Small intestine (tissue), 16 donors: ENCODE data around the gene RPL41. TPM values are rescaled to one million over a fixed set of nuclear protein-coding genes. Genes with fewer than 3 reads are reported as not detected.
"Not testable (repeated sequence)": the region's sequence is repeated elsewhere in the genome, so short reads cannot be mapped to it uniquely, and the experiment has no call there.

ENCODE experiments used
- DNase-seq, 2 donors: peaks; one replicate each; pipeline versions ENCODE4 v3.0.0 to v3.0.0-alpha.2; 2013
- FAIRE-seq: peaks from 2 replicates; lab custom pipeline; 2012; peaks lifted over from hg19 to GRCh38; lab: Jason Lieb, UNC
- H3K27ac ChIP-seq, 3 donors: one replicate each; pipeline ENCODE4 v1.5.1; 2013; ENCODE audit warnings: low read length in 2 of 3, mild to moderate bottlenecking in 2 of 3, control low read depth in 1 of 3, inconsistent platforms in 1 of 3, low read depth in 1 of 3, moderate library complexity in 1 of 3
- H3K27me3 ChIP-seq, 3 donors: one replicate each; pipeline ENCODE4 v1.6.1; 2013; ENCODE audit warnings: low read length in 3 of 3, inconsistent platforms in 1 of 3; ENCODE audit not compliant: control insufficient read depth in 3 of 3, insufficient read depth in 3 of 3
- H3K36me3 ChIP-seq, 3 donors: one replicate each; pipeline ENCODE4 v1.6.1; 2013; ENCODE audit warnings: low read length in 3 of 3, inconsistent platforms in 1 of 3, low read depth in 1 of 3, mild to moderate bottlenecking in 1 of 3, moderate library complexity in 1 of 3; ENCODE audit not compliant: control insufficient read depth in 3 of 3, insufficient read depth in 2 of 3
- H3K4me1 ChIP-seq, 3 donors: one replicate each; pipeline ENCODE4 v1.6.1; 2013; ENCODE audit warnings: low read length in 2 of 3, inconsistent platforms in 1 of 3, low read depth in 1 of 3, mild to moderate bottlenecking in 1 of 3, moderate library complexity in 1 of 3; ENCODE audit not compliant: control insufficient read depth in 3 of 3, insufficient read depth in 2 of 3
- H3K4me3 ChIP-seq, 3 donors: one replicate each; pipeline ENCODE4 v1.5.1; 2013; ENCODE audit warnings: low read length in 3 of 3, control low read depth in 1 of 3, inconsistent platforms in 1 of 3, low read depth in 1 of 3, mild to moderate bottlenecking in 1 of 3, moderate library complexity in 1 of 3
- H3K9me3 ChIP-seq, 2 donors: one replicate each; pipeline ENCODE4 v1.6.1; 2013; ENCODE audit warnings: low read depth in 1 of 2, low read length in 1 of 2; ENCODE audit not compliant: control insufficient read depth in 2 of 2, insufficient read depth in 1 of 2
- WGBS, 3 donors: extraction: QIAGEN DNeasy Blood & Tissue Kit; methylation state at CpG; one replicate each; pipeline ENCODE4 v1.1.7; 2013; 5-methylcytosine and 5-hydroxymethylcytosine counted together
- long read RNA-seq, 10 donors: transcript quantifications; one replicate each; lab custom pipeline, GENCODE V29; 2026
- polyA plus RNA-seq, 4 donors: library from polyadenylated mRNA; stranded (reverse) in 3 of 4; unstranded in 1 of 4; fragments of 200-250 nt in 3 of 4; fragments of 120-200 nt in 1 of 4; gene quantifications; one replicate each; pipeline versions ENCODE4 v1.2.1 to v1.2.3, GENCODE V29; 2013
- donor health status: healthy with polysubstance abuse.
- donor health status: control.
- donor health status: control.
- donor health status: Bipolar disorder and iron deficiency.
- donor health status: healthy.

Gene RPL41
- polyA plus RNA-seq: 1,000 to 10,000 TPM; 3,267 to 7,277 (median 5,942) TPM
- long read RNA-seq, donor 1, transcript RPL41-202 (4 exons, 469 nt): major isoform, 1,336 of 2,074 reads
- long read RNA-seq, donor 1, transcript RPL41-204 (3 exons, 699 nt): minor isoform, 399 of 2,074 reads
- long read RNA-seq, donor 1, transcript RPL41-206 (2 exons, 595 nt): minor isoform, 112 of 2,074 reads
- long read RNA-seq, donor 1, transcript RPL41-201 (4 exons, 551 nt): minor isoform, 9 of 2,074 reads
- long read RNA-seq, donor 1, partial matches to known transcripts: 63 of 2,074 reads
- long read RNA-seq, donor 1, other reads (novel, unspliced or antisense): 145 of 2,074 reads
- long read RNA-seq, donor 2, transcript RPL41-206 (2 exons, 595 nt): minor isoform, 31 of 446 reads
- long read RNA-seq, donor 2, transcript RPL41-202 (4 exons, 469 nt): major isoform, 291 of 446 reads
- long read RNA-seq, donor 2, transcript RPL41-204 (3 exons, 699 nt): minor isoform, 79 of 446 reads
- long read RNA-seq, donor 2, partial matches to known transcripts: 20 of 446 reads
- long read RNA-seq, donor 2, other reads (novel, unspliced or antisense): 21 of 446 reads
- long read RNA-seq, donor 3, transcript RPL41-206 (2 exons, 595 nt): minor isoform, 45 of 583 reads
- long read RNA-seq, donor 3, transcript RPL41-204 (3 exons, 699 nt): minor isoform, 140 of 583 reads
- long read RNA-seq, donor 3, transcript RPL41-203 (4 exons, 335 nt): minor isoform, 5 of 583 reads
- long read RNA-seq, donor 3, transcript RPL41-202 (4 exons, 469 nt): major isoform, 330 of 583 reads
- long read RNA-seq, donor 3, partial matches to known transcripts: 22 of 583 reads
- long read RNA-seq, donor 3, other reads (novel, unspliced or antisense): 39 of 583 reads
- long read RNA-seq, donor 4, transcript RPL41-202 (4 exons, 469 nt): major isoform, 20 of 30 reads
- long read RNA-seq, donor 4, transcript RPL41-204 (3 exons, 699 nt): minor isoform, 7 of 30 reads
- long read RNA-seq, donor 4, partial matches to known transcripts: 0 of 30 reads
- long read RNA-seq, donor 4, other reads (novel, unspliced or antisense): 0 of 30 reads
- long read RNA-seq, donor 5, transcript RPL41-204 (3 exons, 699 nt): minor isoform, 30 of 273 reads
- long read RNA-seq, donor 5, transcript RPL41-202 (4 exons, 469 nt): major isoform, 201 of 273 reads
- long read RNA-seq, donor 5, transcript RPL41-206 (2 exons, 595 nt): minor isoform, 20 of 273 reads
- long read RNA-seq, donor 5, partial matches to known transcripts: 10 of 273 reads
- long read RNA-seq, donor 5, other reads (novel, unspliced or antisense): 8 of 273 reads
- long read RNA-seq, donor 6, transcript RPL41-201 (4 exons, 551 nt): minor isoform, 5 of 576 reads
- long read RNA-seq, donor 6, transcript RPL41-204 (3 exons, 699 nt): minor isoform, 134 of 576 reads
- long read RNA-seq, donor 6, transcript RPL41-202 (4 exons, 469 nt): major isoform, 340 of 576 reads
- long read RNA-seq, donor 6, transcript RPL41-206 (2 exons, 595 nt): minor isoform, 32 of 576 reads
- long read RNA-seq, donor 6, partial matches to known transcripts: 11 of 576 reads
- long read RNA-seq, donor 6, other reads (novel, unspliced or antisense): 46 of 576 reads
- long read RNA-seq, donor 7: 0 reads
- long read RNA-seq, donor 8, transcript RPL41-206 (2 exons, 595 nt): minor isoform, 10 of 94 reads
- long read RNA-seq, donor 8, transcript RPL41-204 (3 exons, 699 nt): minor isoform, 19 of 94 reads
- long read RNA-seq, donor 8, transcript RPL41-202 (4 exons, 469 nt): major isoform, 64 of 94 reads
- long read RNA-seq, donor 8, partial matches to known transcripts: 0 of 94 reads
- long read RNA-seq, donor 8, other reads (novel, unspliced or antisense): 0 of 94 reads
- long read RNA-seq, donor 9, transcript RPL41-206 (2 exons, 595 nt): minor isoform, 14 of 182 reads
- long read RNA-seq, donor 9, transcript RPL41-202 (4 exons, 469 nt): major isoform, 122 of 182 reads
- long read RNA-seq, donor 9, transcript RPL41-204 (3 exons, 699 nt): minor isoform, 38 of 182 reads
- long read RNA-seq, donor 9, partial matches to known transcripts: 7 of 182 reads
- long read RNA-seq, donor 9, other reads (novel, unspliced or antisense): 0 of 182 reads
- long read RNA-seq, donor 10, transcript RPL41-206 (2 exons, 595 nt): minor isoform, 47 of 913 reads
- long read RNA-seq, donor 10, transcript RPL41-204 (3 exons, 699 nt): minor isoform, 206 of 913 reads
- long read RNA-seq, donor 10, transcript RPL41-202 (4 exons, 469 nt): major isoform, 581 of 913 reads
- long read RNA-seq, donor 10, partial matches to known transcripts: 42 of 913 reads
- long read RNA-seq, donor 10, other reads (novel, unspliced or antisense): 31 of 913 reads

- no peak for FAIRE-seq
Measured at GRCh38 chr12:56116267-56117081, at the start of gene RPL41. RPL41 (plus strand) TSS chr12:56116633.

GRCh38 chr12:56071648-56072047, 44.8 kb upstream of the RPL41 start:
- H3K27ac ChIP-seq: no peak overlapping the region
- no peaks in the 10 kb centered on the region for H3K27me3 ChIP-seq
- no peaks in the 10 kb centered on the region for H3K36me3 ChIP-seq
- no peaks in the 10 kb centered on the region for H3K4me1 ChIP-seq
- 80 to 86% (median 81%) methylated on average over 4 of the region's 4 CpGs for WGBS, 3 donors
- no peak overlapping the region for H3K4me3 ChIP-seq
- H3K9me3 ChIP-seq: no peaks in the 10 kb centered on the region
- DNase-seq (no peak), FAIRE-seq (no peak)

More at GRCh38 chr12:56116267-56117081, at the start of gene RPL41:
- Histone ChIP-seq H3K4me3 (peak within 1 kb of the TSS; percentile 74 to 83 (median 76)), H3K36me3 (peaks cover 7 to 36% (median 11%) of the 10 kb centered on the region in 3 donors), H3K9me3 (no peaks in the 10 kb centered on the region), H3K4me1 (peaks cover 0 to 20% (median 5%) of the 10 kb centered on the region in 3 donors), H3K27ac (peak within 1 kb of the TSS; percentile 96 to 99 (median 96)), H3K27me3 (no peaks in the 10 kb centered on the region)
- WGBS, 3 donors: 0 to 1% (median 0%) methylated on average over 34 of the region's 34 CpGs
- peak; percentile 96 to 99 for DNase-seq

- H3K4me3 ChIP-seq: no peak overlapping the region
- H3K4me1 ChIP-seq: peaks cover 0 to 4% (median 0%) of the 10 kb centered on the region in 3 donors
- H3K27ac ChIP-seq: no peak overlapping the region
- 85 to 91% (median 86%) methylated on average over 5 of the region's 5 CpGs for WGBS, 3 donors
- no peaks in the 10 kb centered on the region for H3K9me3 ChIP-seq
- H3K27me3 ChIP-seq: no peaks in the 10 kb centered on the region
- no peaks in the 10 kb centered on the region for H3K36me3 ChIP-seq
- no peak for DNase-seq
- no peak for FAIRE-seq
Measured at GRCh38 chr12:56074396-56074795, 42.0 kb upstream of the RPL41 start.

DNA sequence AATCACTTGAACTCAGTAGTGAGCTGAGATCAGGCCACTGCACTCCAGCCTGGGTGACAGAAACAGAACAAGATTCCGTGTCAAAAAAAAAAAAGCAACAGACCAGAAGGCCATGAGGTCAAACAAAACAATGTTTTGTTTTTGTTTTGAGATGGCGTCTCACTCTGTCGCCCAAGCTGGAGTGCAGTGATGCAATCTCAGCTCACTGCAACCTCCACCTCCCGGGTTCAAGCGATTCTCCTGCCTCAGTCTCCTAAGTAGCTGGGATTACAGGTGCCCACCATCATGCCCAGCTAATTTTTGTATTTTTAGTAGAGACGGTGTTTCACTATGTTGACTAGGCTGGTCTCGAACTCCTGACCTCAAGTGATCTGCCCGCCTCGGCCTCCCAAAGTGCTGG, 38.5 kb upstream of the RPL41 start:
- 86 to 95% (median 88%) methylated on average over 9 of the region's 9 CpGs for WGBS, 3 donors
- H3K9me3 ChIP-seq, H3K4me3 ChIP-seq, H3K27me3 ChIP-seq, DNase-seq, H3K27ac ChIP-seq, FAIRE-seq: not testable (repeated sequence)
- H3K4me1 ChIP-seq: peaks cover 0 to 18% (median 2%) of the 10 kb centered on the region in 3 donors
- peaks cover 0 to 14% (median 0%) of the 10 kb centered on the region in 3 donors for H3K36me3 ChIP-seq

DNA sequence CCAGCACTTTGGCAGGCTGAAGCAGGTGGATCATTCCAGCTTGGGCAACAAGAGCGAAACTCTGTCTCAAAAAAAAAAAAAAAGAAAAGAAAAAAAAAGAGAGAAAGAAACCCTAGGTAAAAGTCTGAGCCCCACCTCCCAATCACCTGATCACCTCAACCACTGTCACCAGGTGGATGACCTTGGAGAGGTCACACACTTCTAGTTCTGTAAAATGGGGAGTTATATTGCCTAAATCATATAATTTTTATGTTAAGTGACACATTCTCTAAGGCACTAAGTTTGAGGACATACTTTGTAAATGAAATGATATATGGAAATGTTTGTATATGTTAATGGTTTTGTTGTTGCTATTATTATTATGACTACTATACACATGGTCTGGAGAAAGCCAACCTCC, 38.0 kb upstream of the RPL41 start:
- peak overlapping the region in 1 of 3 donors; percentile 100 for H3K27ac ChIP-seq
- no peak for FAIRE-seq
- WGBS, 3 donors: 100% methylated on average over 1 of the region's 1 CpG

GRCh38 chr12:56078931-56079722, 37.3 kb upstream of the RPL41 start:
- WGBS, 3 donors: 2 to 6% (median 3%) methylated on average over 45 to 50 of the region's 50 CpGs
- H3K4me1 ChIP-seq: peaks cover 0 to 30% (median 2%) of the 10 kb centered on the region in 3 donors
- peak overlapping the region; percentile 95 to 100 (median 98) for H3K27ac ChIP-seq
- H3K9me3 ChIP-seq: no peaks in the 10 kb centered on the region
- peak overlapping the region; percentile 73 to 92 (median 74) for H3K4me3 ChIP-seq
- peak; percentile 88 to 94 for DNase-seq
- peaks cover 0 to 25% (median 0%) of the 10 kb centered on the region in 3 donors for H3K36me3 ChIP-seq
- no peak for FAIRE-seq
- H3K27me3 ChIP-seq: peaks cover 0 to 6% (median 0%) of the 10 kb centered on the region in 3 donors

More for the DNA sequence above, 38.0 kb upstream of the RPL41 start:
- peaks cover 0 to 23% (median 2%) of the 10 kb centered on the region in 3 donors for H3K4me1 ChIP-seq
- H3K27me3 ChIP-seq: peaks cover 0 to 6% (median 0%) of the 10 kb centered on the region in 3 donors
- DNase-seq: no peak
- H3K4me3 ChIP-seq: peak overlapping the region in 1 of 3 donors; percentile 92
- H3K9me3 ChIP-seq: no peaks in the 10 kb centered on the region
- H3K36me3 ChIP-seq: peaks cover 0 to 18% (median 0%) of the 10 kb centered on the region in 3 donors
